Caco-2 (cell line): Measurements from ENCODE around the gene TMED1. TPM values are rescaled to one million over a fixed set of nuclear protein-coding genes. Genes with fewer than 3 reads are reported as not detected.
A peak's percentile ranks its signal among the peaks of the same experiment; 100 is the strongest.

Experiments used
- BruUV-seq: library from RNA; stranded (reverse); fragments of 400-500 nt; replicated peaks from 2 replicates; lab custom pipeline; 2021; lab: Mats Ljungman, UMichigan
- CTCF ChIA-PET: fragments of 300-600 bp; sonication (Branson Sonifier 250); formaldehyde crosslinking; loops from one replicate; lab custom pipeline; 2022; ENCODE audit warnings: antibody characterized with exemption; lab: Charles Lee
- POLR2A ChIA-PET: fragments of 300-600 bp; sonication (Branson Sonifier 250); formaldehyde crosslinking; loops from one replicate; lab custom pipeline; 2022; ENCODE audit warnings: antibody characterized with exemption; lab: Charles Lee
- DNase-seq, 2 experiments: peaks; one replicate each; pipeline versions ENCODE4 v3.0.0 to v3.0.0-alpha.2; 2020 to 2022
- H3K27me3 ChIP-seq: replicated peaks from 2 replicates; pipeline ENCODE4 v1.6.0; 2011; ENCODE audit warnings: low read length; ENCODE audit not compliant: control insufficient read depth, insufficient read depth
- H3K36me3 ChIP-seq: 2 replicates; pipeline ENCODE4 v1.5.1; 2011; ENCODE audit warnings: low read length; ENCODE audit not compliant: control insufficient read depth, insufficient read depth
- H3K4me1 ChIP-seq: fragments of 250-450 bp; sonication (Bioruptor Pico); 2 replicates; pipeline ENCODE4 v1.5.1; 2020; ENCODE audit warnings: mild to moderate bottlenecking
- H3K4me3 ChIP-seq: 2 replicates; pipeline ENCODE4 v1.5.1; 2011; ENCODE audit warnings: low read depth, mild to moderate bottlenecking, control low read depth, low read length
- H3K9me3 ChIP-seq: fragments of 250-450 bp; sonication (Bioruptor Pico); 2 replicates; pipeline ENCODE4 v1.5.1; 2020; ENCODE audit warnings: mild to moderate bottlenecking, moderate library complexity
- H3K27ac Mint-ChIP-seq: one replicate; pipeline ENCODE4 v1.8.0; 2022; ENCODE audit warnings: mixed read lengths; ENCODE audit not compliant: unreplicated experiment
- H3K27me3 Mint-ChIP-seq: one replicate; pipeline ENCODE4 v1.8.0; 2022; ENCODE audit warnings: mixed read lengths; ENCODE audit not compliant: insufficient read depth, unreplicated experiment
- H3K36me3 Mint-ChIP-seq: one replicate; pipeline ENCODE4 v1.8.0; 2022; ENCODE audit warnings: mild to moderate bottlenecking, mixed read lengths; ENCODE audit not compliant: insufficient read depth, unreplicated experiment
- H3K4me1 Mint-ChIP-seq: one replicate; pipeline ENCODE4 v1.8.0; 2022; ENCODE audit warnings: low read depth, mixed read lengths; ENCODE audit not compliant: unreplicated experiment
- H3K4me3 Mint-ChIP-seq: one replicate; pipeline ENCODE4 v1.8.0; 2022; ENCODE audit warnings: mild to moderate bottlenecking, moderate library complexity, mixed read lengths; ENCODE audit not compliant: unreplicated experiment
- H3K9me3 Mint-ChIP-seq: one replicate; pipeline ENCODE4 v1.8.0; 2022; ENCODE audit warnings: mixed read lengths; ENCODE audit not compliant: unreplicated experiment
- CTCF ChIP-seq, 2 experiments: fragments of 200-600 bp in 1 of 2; IDR thresholded peaks; 1 replicate in 1 of 2; 2 replicates in 1 of 2; pipeline versions ENCODE4 v1.5.1 to v1.8.0; 2011 to 2022; ENCODE audit warnings: antibody characterized with exemption in 1 of 2, control low read depth in 1 of 2, inconsistent platforms in 1 of 2, low read depth in 1 of 2, low read length in 1 of 2, mild to moderate bottlenecking in 1 of 2, moderate library complexity in 1 of 2; ENCODE audit not compliant: insufficient read depth in 1 of 2, severe bottlenecking in 1 of 2, unreplicated experiment in 1 of 2
- intact Hi-C: fragments of 100-400 bp; cut with micrococcal nuclease; formaldehyde crosslinking; loops from one replicate; pipeline ENCODE4 v1.10.0; 2022; ENCODE audit not compliant: unreplicated experiment
- total RNA-seq: library from RNA; stranded (reverse); gene quantifications from 2 replicates; pipeline ENCODE4 v1.2.3, GENCODE V29; 2022

Gene TMED1
- total RNA-seq, 1 experiment from 2014 or later: 41.4 TPM

- Mint-ChIP-seq H3K9me3 (no peaks in the 10 kb centered on the region), H3K36me3 (peaks cover 11% of the 10 kb centered on the region), H3K27me3 (no peaks in the 10 kb centered on the region), H3K4me3 (no peak overlapping the region), H3K27ac (no peak overlapping the region), H3K4me1 (peaks cover 8% of the 10 kb centered on the region)
- Histone ChIP-seq H3K4me1 (peaks cover 21% of the 10 kb centered on the region), H3K9me3 (no peaks in the 10 kb centered on the region), H3K36me3 (no peaks in the 10 kb centered on the region), H3K4me3 (no peak overlapping the region), H3K27me3 (no peaks in the 10 kb centered on the region)
- intact Hi-C loops: no loop called here
- no peak for TF ChIP-seq CTCF (IDR thresholded peaks at IDR 0.05; ENCODE audit: insufficient read depth in 1 of 2, low read depth in 1 of 2, low read length in 1 of 2, severe bottlenecking in 1 of 2, unreplicated experiment in 1 of 2)
- ChIA-PET POLR2A (no interaction called here), CTCF (no interaction called here)
- DNase-seq: no peak
- no TSS peak for BruUV-seq
Measured at GRCh38 chr19:10868872-10869547, 33.0 kb upstream of the TMED1 start.

GRCh38 chr19:10866495-10866894 is 30.5 kb upstream of the TMED1 start:
- POLR2A ChIA-PET: no interaction called here
- no peaks in the 10 kb centered on the region for H3K9me3 Mint-ChIP-seq
- H3K27me3 ChIP-seq: no peaks in the 10 kb centered on the region
- CTCF ChIA-PET: interaction anchor here (0.7 kb wide), 2 partner anchors 12 to 171 kb away, joined by 3 read pairs; no protein-coding TSS in a partner anchor
- intact Hi-C loops: no loop called here
- H3K4me1 Mint-ChIP-seq: peaks cover 8% of the 10 kb centered on the region
- no TSS peak for BruUV-seq
- no peak overlapping the region for H3K27ac Mint-ChIP-seq
- no peak overlapping the region for H3K4me3 ChIP-seq
- TF ChIP-seq CTCF (IDR thresholded peaks at IDR 0.05; ENCODE audit: insufficient read depth in 1 of 2, low read depth in 1 of 2, low read length in 1 of 2, severe bottlenecking in 1 of 2, unreplicated experiment in 1 of 2): no peak
- H3K4me3 Mint-ChIP-seq: no peak overlapping the region
- H3K9me3 ChIP-seq: no peaks in the 10 kb centered on the region
- no peaks in the 10 kb centered on the region for H3K27me3 Mint-ChIP-seq
- peaks cover 18% of the 10 kb centered on the region for H3K4me1 ChIP-seq
- H3K36me3 ChIP-seq: no peaks in the 10 kb centered on the region
- no peak for DNase-seq
- no peaks in the 10 kb centered on the region for H3K36me3 Mint-ChIP-seq

DNA sequence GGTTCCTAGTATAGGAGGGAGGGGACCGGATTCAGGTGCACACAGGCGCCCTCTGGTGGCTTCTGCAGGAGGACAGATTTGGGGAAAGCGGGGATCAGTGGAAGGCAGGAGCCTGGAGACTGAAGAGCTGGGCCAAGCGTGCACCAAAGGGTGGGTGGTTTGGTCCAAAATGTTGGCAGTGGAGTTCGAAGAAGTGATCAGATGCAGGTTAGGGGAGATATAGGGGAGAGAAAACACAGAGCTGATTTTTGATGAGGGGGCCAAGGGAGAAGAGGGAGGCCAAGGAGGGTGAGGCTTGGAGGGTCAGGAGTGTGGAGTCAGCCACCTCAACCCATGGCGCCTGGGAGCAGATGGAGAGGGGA is 28.5 kb upstream of the TMED1 start:
- H3K36me3 Mint-ChIP-seq: no peaks in the 10 kb centered on the region
- peaks cover 11% of the 10 kb centered on the region; the same call in 1 of the 2 replicates for H3K4me1 ChIP-seq
- no peaks in the 10 kb centered on the region for H3K27me3 ChIP-seq
- no peaks in the 10 kb centered on the region for H3K9me3 Mint-ChIP-seq
- no peaks in the 10 kb centered on the region for H3K27me3 Mint-ChIP-seq
- no peak overlapping the region for H3K4me3 ChIP-seq
- peak overlapping the region; percentile 0 for H3K4me3 Mint-ChIP-seq
- POLR2A ChIA-PET: interaction anchor here (1.3 kb wide), 2 partner anchors 29 to 147 kb away, joined by 4 to 13 read pairs; partner anchors contain the start of gene TMED1
- peak; percentile 79 to 93 for TF ChIP-seq CTCF (IDR thresholded peaks at IDR 0.05; ENCODE audit: insufficient read depth in 1 of 2, low read depth in 1 of 2, low read length in 1 of 2, severe bottlenecking in 1 of 2, unreplicated experiment in 1 of 2)
- no peaks in the 10 kb centered on the region for H3K36me3 ChIP-seq
- intact Hi-C loops: loop anchor here (1.0 kb wide), 1 partner anchor 147 kb away; no protein-coding TSS in a partner anchor
- H3K9me3 ChIP-seq: no peaks in the 10 kb centered on the region
- H3K4me1 Mint-ChIP-seq: peaks cover 8% of the 10 kb centered on the region
- DNase-seq: peak; percentile 82 to 86
- BruUV-seq: no TSS peak
- peak overlapping the region; percentile 13 for H3K27ac Mint-ChIP-seq
- CTCF ChIA-PET: interaction anchor here (0.5 to 2.4 kb wide), 16 partner anchors 9 to 484 kb away, joined by 3 to 26 read pairs (median 4); partner anchors contain the start of genes DNM2, LDLR, TMED1 and TYK2
